ENCODE results near the gene PPP1R37.

DNA sequence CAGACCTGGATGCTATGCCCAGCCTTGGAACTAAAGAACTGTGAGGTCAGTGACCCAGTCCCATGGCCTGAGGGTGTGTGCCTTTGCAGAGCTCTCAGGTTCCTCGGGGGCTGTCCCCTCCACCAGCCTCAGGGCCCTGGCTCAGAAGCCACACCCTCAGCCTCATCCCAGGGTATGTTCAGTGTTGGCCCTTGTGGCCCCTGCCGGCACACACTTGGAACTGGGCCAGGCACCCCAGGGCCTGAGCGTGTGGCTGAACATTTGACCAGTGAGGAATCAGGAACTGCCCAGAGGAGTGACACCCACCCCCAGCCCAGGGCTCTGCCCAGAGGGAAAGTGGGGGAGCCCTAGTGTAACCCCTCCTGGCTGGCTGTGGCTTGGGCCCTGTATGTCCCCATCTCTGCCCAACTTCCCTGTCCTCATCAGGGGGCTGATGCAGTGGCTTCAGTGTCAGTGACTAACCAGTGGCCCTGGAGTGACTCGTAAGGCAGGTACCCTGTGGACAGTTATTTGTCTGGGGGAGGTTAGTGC is 57.8 kb downstream of the PPP1R37 start:
- TF ChIP-seq, protein P1, sequence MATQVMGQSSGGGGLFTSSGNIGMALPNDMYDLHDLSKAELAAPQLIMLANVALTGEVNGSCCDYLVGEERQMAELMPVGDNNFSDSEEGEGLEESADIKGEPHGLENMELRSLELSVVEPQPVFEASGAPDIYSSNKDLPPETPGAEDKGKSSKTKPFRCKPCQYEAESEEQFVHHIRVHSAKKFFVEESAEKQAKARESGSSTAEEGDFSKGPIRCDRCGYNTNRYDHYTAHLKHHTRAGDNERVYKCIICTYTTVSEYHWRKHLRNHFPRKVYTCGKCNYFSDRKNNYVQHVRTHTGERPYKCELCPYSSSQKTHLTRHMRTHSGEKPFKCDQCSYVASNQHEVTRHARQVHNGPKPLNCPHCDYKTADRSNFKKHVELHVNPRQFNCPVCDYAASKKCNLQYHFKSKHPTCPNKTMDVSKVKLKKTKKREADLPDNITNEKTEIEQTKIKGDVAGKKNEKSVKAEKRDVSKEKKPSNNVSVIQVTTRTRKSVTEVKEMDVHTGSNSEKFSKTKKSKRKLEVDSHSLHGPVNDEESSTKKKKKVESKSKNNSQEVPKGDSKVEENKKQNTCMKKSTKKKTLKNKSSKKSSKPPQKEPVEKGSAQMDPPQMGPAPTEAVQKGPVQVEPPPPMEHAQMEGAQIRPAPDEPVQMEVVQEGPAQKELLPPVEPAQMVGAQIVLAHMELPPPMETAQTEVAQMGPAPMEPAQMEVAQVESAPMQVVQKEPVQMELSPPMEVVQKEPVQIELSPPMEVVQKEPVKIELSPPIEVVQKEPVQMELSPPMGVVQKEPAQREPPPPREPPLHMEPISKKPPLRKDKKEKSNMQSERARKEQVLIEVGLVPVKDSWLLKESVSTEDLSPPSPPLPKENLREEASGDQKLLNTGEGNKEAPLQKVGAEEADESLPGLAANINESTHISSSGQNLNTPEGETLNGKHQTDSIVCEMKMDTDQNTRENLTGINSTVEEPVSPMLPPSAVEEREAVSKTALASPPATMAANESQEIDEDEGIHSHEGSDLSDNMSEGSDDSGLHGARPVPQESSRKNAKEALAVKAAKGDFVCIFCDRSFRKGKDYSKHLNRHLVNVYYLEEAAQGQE (IDR thresholded peaks at IDR 0.05; ENCODE audit: insufficient read depth in 1 of 2, low read depth in 2 of 2, low read length in 2 of 2) = no peak
- TF ChIP-seq POLR2AphosphoS5 (IDR thresholded peaks at IDR 0.05; ENCODE audit: low read depth, low read length) = no peak
- TF ChIP-seq SIN3A (IDR thresholded peaks at IDR 0.05; ENCODE audit: borderline replicate concordance, insufficient read depth, low read length) = no peak
- no peak for TF ChIP-seq TAF1 (IDR thresholded peaks at IDR 0.05; ENCODE audit: borderline replicate concordance, insufficient read depth, low read length)
- TF ChIP-seq FOXP2 (optimal IDR thresholded peaks at IDR 0.05; ENCODE audit: borderline replicate concordance, extremely low read depth, extremely low read length, insufficient read depth) = no peak
